Measurements from ENCODE around the gene KLHL5. TPM values are rescaled to one million over a fixed set of nuclear protein-coding genes. Genes with fewer than 3 reads are reported as not detected.

Gene KLHL5
- polyA plus RNA-seq, 1 donor: 20.5 TPM

- Histone ChIP-seq H3K36me3 (ENCODE audit: control insufficient read depth, insufficient read depth, low read length) (no peaks in the 10 kb centered on the region), H3K27me3 (ENCODE audit: control insufficient read depth, insufficient read depth, low read length) (no peaks in the 10 kb centered on the region), H3K27ac (ENCODE audit: low read length) (peak overlapping the region; percentile 68), H3K9me3 (ENCODE audit: control insufficient read depth, low read depth, low read length) (no peaks in the 10 kb centered on the region), H3K4me1 (ENCODE audit: control insufficient read depth, insufficient read depth, low read length) (peaks cover 13% of the 10 kb centered on the region), H3K4me3 (ENCODE audit: low read length) (peak overlapping the region; percentile 65)
- WGBS (ENCODE audit: insufficient coverage, low lambda C conversion rate): 40% methylated on average over 1 of the region's 8 CpGs
- peak in 1 of 2 donors; percentile 19 for DNase-seq
These were observed 18.1 kb upstream of the KLHL5 start for GRCh38 chr4:39043861-39044363.

DNA sequence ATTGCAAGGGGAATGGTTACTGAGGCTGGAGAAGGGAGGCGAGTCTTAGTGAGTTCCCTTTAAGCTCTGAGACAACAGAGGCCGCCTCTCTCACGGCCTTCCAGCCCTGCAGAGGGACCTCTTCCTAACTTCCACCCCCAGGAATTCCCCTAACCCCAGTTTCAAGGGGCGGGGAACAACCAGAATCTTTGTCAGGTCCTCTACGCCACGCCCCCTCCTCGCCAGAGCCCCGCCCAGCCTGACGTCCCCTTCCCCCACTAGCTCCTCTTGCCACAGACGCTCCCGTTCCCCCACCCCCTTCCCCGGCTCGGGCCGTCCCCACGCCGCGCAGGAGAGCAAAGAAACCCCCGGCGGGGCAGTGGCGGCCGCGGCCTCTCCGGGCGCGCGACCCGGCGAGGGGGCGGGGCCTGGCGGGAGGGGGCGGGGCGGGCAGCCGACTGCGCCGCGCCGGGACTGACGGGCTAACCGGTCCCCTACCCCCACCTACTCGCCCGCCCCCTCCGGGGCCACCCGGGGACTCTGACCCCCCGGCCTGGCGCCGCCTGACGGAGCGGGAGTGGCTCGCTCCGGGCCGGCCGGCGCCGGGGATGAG lies 17.6 kb upstream of the KLHL5 start:
- H3K36me3 ChIP-seq (ENCODE audit: control insufficient read depth, insufficient read depth, low read length): no peaks in the 10 kb centered on the region
- no peaks in the 10 kb centered on the region for H3K9me3 ChIP-seq (ENCODE audit: control insufficient read depth, low read depth, low read length)
- H3K4me3 ChIP-seq (ENCODE audit: low read length): peak overlapping the region; percentile 65
- peak; percentile 71 to 79 for DNase-seq
- H3K4me1 ChIP-seq (ENCODE audit: control insufficient read depth, insufficient read depth, low read length): peaks cover 13% of the 10 kb centered on the region
- no peaks in the 10 kb centered on the region for H3K27me3 ChIP-seq (ENCODE audit: control insufficient read depth, insufficient read depth, low read length)
- H3K27ac ChIP-seq (ENCODE audit: low read length): peak overlapping the region; percentile 68
- WGBS (ENCODE audit: insufficient coverage, low lambda C conversion rate): no CpG with 5 or more reads among the region's 54 CpGs

- peaks cover 13% of the 10 kb centered on the region for H3K4me1 ChIP-seq (ENCODE audit: control insufficient read depth, insufficient read depth, low read length)
- no CpG with 5 or more reads among the region's 82 CpGs for WGBS (ENCODE audit: insufficient coverage, low lambda C conversion rate)
- no peak for DNase-seq
- peak overlapping the region; percentile 4 for H3K27ac ChIP-seq (ENCODE audit: low read length)
- H3K36me3 ChIP-seq (ENCODE audit: control insufficient read depth, insufficient read depth, low read length): no peaks in the 10 kb centered on the region
- H3K9me3 ChIP-seq (ENCODE audit: control insufficient read depth, low read depth, low read length): no peaks in the 10 kb centered on the region
- H3K27me3 ChIP-seq (ENCODE audit: control insufficient read depth, insufficient read depth, low read length): no peaks in the 10 kb centered on the region
- peak overlapping the region; percentile 48 for H3K4me3 ChIP-seq (ENCODE audit: low read length)
These were observed 16.8 kb upstream of the KLHL5 start for GRCh38 chr4:39044956-39045826.

- Histone ChIP-seq H3K4me1 (ENCODE audit: control insufficient read depth, insufficient read depth, low read length) (peaks cover 13% of the 10 kb centered on the region), H3K36me3 (ENCODE audit: control insufficient read depth, insufficient read depth, low read length) (no peaks in the 10 kb centered on the region), H3K9me3 (ENCODE audit: control insufficient read depth, low read depth, low read length) (no peaks in the 10 kb centered on the region), H3K27ac (ENCODE audit: low read length) (peak overlapping the region; percentile 4), H3K27me3 (ENCODE audit: control insufficient read depth, insufficient read depth, low read length) (no peaks in the 10 kb centered on the region), H3K4me3 (ENCODE audit: low read length) (peak overlapping the region; percentile 48)
- no peak for DNase-seq
- WGBS (ENCODE audit: insufficient coverage, low lambda C conversion rate): 63% methylated on average over 1 of the region's 3 CpGs
These were observed 16.2 kb upstream of the KLHL5 start for GRCh38 chr4:39045827-39046221.

GRCh38 chr4:39046249-39046648 lies 15.8 kb upstream of the KLHL5 start:
- Histone ChIP-seq H3K27ac (ENCODE audit: low read length) (no peak overlapping the region), H3K36me3 (ENCODE audit: control insufficient read depth, insufficient read depth, low read length) (no peaks in the 10 kb centered on the region), H3K27me3 (ENCODE audit: control insufficient read depth, insufficient read depth, low read length) (no peaks in the 10 kb centered on the region), H3K9me3 (ENCODE audit: control insufficient read depth, low read depth, low read length) (no peaks in the 10 kb centered on the region), H3K4me3 (ENCODE audit: low read length) (peak overlapping the region; percentile 48), H3K4me1 (ENCODE audit: control insufficient read depth, insufficient read depth, low read length) (peaks cover 13% of the 10 kb centered on the region)
- DNase-seq: no peak
- WGBS (ENCODE audit: insufficient coverage, low lambda C conversion rate): 88% methylated on average over 1 of the region's 8 CpGs

GRCh38 chr4:39047681-39048080 lies 14.4 kb upstream of the KLHL5 start:
- 80% methylated on average over 1 of the region's 2 CpGs for WGBS (ENCODE audit: insufficient coverage, low lambda C conversion rate)
- H3K9me3 ChIP-seq (ENCODE audit: control insufficient read depth, low read depth, low read length): no peaks in the 10 kb centered on the region
- DNase-seq: no peak
- no peak overlapping the region for H3K4me3 ChIP-seq (ENCODE audit: low read length)
- H3K4me1 ChIP-seq (ENCODE audit: control insufficient read depth, insufficient read depth, low read length): peaks cover 13% of the 10 kb centered on the region
- H3K27me3 ChIP-seq (ENCODE audit: control insufficient read depth, insufficient read depth, low read length): no peaks in the 10 kb centered on the region
- no peak overlapping the region for H3K27ac ChIP-seq (ENCODE audit: low read length)
- H3K36me3 ChIP-seq (ENCODE audit: control insufficient read depth, insufficient read depth, low read length): no peaks in the 10 kb centered on the region

DNA sequence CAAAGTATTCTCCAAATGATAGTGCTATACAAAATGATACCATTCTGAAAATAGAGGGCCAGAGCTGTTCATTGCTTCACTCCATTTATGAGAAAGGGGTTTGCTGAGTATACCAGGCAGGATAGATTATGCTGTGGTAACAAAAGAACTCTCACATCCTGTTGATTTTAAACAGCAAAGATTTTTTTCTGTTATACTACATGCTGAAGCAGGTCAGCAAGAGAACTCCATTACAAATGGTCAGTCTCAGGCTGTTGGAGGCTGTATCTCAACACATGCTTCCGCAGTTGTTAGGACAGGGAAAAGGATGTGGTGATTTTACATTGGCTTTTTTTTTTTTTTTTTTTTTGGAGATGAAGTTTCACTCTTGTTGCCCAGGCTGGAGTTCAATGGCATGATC lies 13.7 kb upstream of the KLHL5 start:
- DNase-seq: no peak
- Histone ChIP-seq H3K4me3 (ENCODE audit: low read length) (no peak overlapping the region), H3K4me1 (ENCODE audit: control insufficient read depth, insufficient read depth, low read length) (peaks cover 8% of the 10 kb centered on the region), H3K36me3 (ENCODE audit: control insufficient read depth, insufficient read depth, low read length) (no peaks in the 10 kb centered on the region), H3K27ac (ENCODE audit: low read length) (no peak overlapping the region), H3K9me3 (ENCODE audit: control insufficient read depth, low read depth, low read length) (no peaks in the 10 kb centered on the region), H3K27me3 (ENCODE audit: control insufficient read depth, insufficient read depth, low read length) (no peaks in the 10 kb centered on the region)
- no CpG with 5 or more reads among the region's 1 CpG for WGBS (ENCODE audit: insufficient coverage, low lambda C conversion rate)

- H3K4me1 ChIP-seq (ENCODE audit: control insufficient read depth, insufficient read depth, low read length): no peaks in the 10 kb centered on the region
These were observed 11.4 kb upstream of the KLHL5 start for GRCh38 chr4:39050590-39050989.

GRCh38 chr4:39051492-39051891 lies 10.5 kb upstream of the KLHL5 start:
- Histone ChIP-seq H3K36me3 (ENCODE audit: control insufficient read depth, insufficient read depth, low read length) (no peaks in the 10 kb centered on the region), H3K4me3 (ENCODE audit: low read length) (no peak overlapping the region), H3K27me3 (ENCODE audit: control insufficient read depth, insufficient read depth, low read length) (no peaks in the 10 kb centered on the region), H3K27ac (ENCODE audit: low read length) (no peak overlapping the region), H3K9me3 (ENCODE audit: control insufficient read depth, low read depth, low read length) (no peaks in the 10 kb centered on the region), H3K4me1 (ENCODE audit: control insufficient read depth, insufficient read depth, low read length) (no peaks in the 10 kb centered on the region)
- DNase-seq: no peak
- WGBS (ENCODE audit: insufficient coverage, low lambda C conversion rate): no CpG with 5 or more reads among the region's 1 CpG

More at GRCh38 chr4:39050590-39050989, 11.4 kb upstream of the KLHL5 start:
- no peak for DNase-seq
- no peaks in the 10 kb centered on the region for H3K36me3 ChIP-seq (ENCODE audit: control insufficient read depth, insufficient read depth, low read length)
- no peak overlapping the region for H3K4me3 ChIP-seq (ENCODE audit: low read length)
- no CpG with 5 or more reads among the region's 2 CpGs for WGBS (ENCODE audit: insufficient coverage, low lambda C conversion rate)
- H3K27me3 ChIP-seq (ENCODE audit: control insufficient read depth, insufficient read depth, low read length): no peaks in the 10 kb centered on the region
- H3K27ac ChIP-seq (ENCODE audit: low read length): no peak overlapping the region
- no peaks in the 10 kb centered on the region for H3K9me3 ChIP-seq (ENCODE audit: control insufficient read depth, low read depth, low read length)

- 92% methylated on average over 2 of the region's 4 CpGs for WGBS (ENCODE audit: insufficient coverage, low lambda C conversion rate)
- DNase-seq: no peak
- Histone ChIP-seq H3K9me3 (ENCODE audit: control insufficient read depth, low read depth, low read length) (no peaks in the 10 kb centered on the region), H3K4me3 (ENCODE audit: low read length) (no peak overlapping the region), H3K36me3 (ENCODE audit: control insufficient read depth, insufficient read depth, low read length) (no peaks in the 10 kb centered on the region), H3K27ac (ENCODE audit: low read length) (no peak overlapping the region), H3K4me1 (ENCODE audit: control insufficient read depth, insufficient read depth, low read length) (no peaks in the 10 kb centered on the region), H3K27me3 (ENCODE audit: control insufficient read depth, insufficient read depth, low read length) (no peaks in the 10 kb centered on the region)
These were observed 8.0 kb upstream of the KLHL5 start for GRCh38 chr4:39053983-39054382.
